ENCODE measurements around the gene PSMD8. TPM values are rescaled to one million over a fixed set of nuclear protein-coding genes. Genes with fewer than 3 reads are reported as not detected.
A peak's percentile ranks its signal among the peaks of the same experiment; 100 is the strongest.

Gene PSMD8
- total and polyA plus RNA-seq, 4 donors: 177 to 209 (median 191) TPM

DNA sequence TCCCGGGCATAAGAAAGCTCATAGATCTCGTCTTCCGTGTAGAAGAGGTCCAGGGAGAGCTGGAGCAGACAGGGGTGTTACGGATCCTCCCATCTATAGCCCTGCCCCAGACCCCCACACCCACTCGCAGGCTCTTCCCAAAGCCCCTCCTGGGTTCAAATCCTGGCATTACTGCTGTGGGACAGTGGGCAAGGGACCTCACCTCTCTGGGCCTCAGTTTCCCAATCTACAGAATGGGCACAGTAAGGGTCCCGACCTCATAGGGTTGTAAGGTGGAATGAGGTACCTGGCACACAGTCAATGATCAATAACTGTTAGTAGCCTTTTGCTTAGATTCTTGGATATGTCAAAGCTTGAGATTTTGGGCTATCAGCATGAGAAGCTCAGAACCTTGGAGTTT is 39.0 kb downstream of the PSMD8 start:
- Histone ChIP-seq H3K27ac (ENCODE audit: low read depth, low read length) (no peak overlapping the region), H3K4me1 (ENCODE audit: control insufficient read depth, insufficient read depth, low read length) (peaks cover 10% of the 10 kb centered on the region), H3K27me3 (ENCODE audit: control insufficient read depth, insufficient read depth, low read length) (peaks cover 6% of the 10 kb centered on the region), H3K4me3 (ENCODE audit: low read depth, low read length) (no peak overlapping the region), H3K9me3 (ENCODE audit: control insufficient read depth, insufficient read depth, low read length) (no peaks in the 10 kb centered on the region), H3K36me3 (ENCODE audit: control insufficient read depth, insufficient read depth, low read length) (peaks cover 19% of the 10 kb centered on the region)
- WGBS (ENCODE audit: insufficient coverage): 86% methylated on average over 4 of the region's 6 CpGs
- no peak for DNase-seq (ENCODE audit: low read depth in 4 of 6, low spot score in 6 of 6)

DNA sequence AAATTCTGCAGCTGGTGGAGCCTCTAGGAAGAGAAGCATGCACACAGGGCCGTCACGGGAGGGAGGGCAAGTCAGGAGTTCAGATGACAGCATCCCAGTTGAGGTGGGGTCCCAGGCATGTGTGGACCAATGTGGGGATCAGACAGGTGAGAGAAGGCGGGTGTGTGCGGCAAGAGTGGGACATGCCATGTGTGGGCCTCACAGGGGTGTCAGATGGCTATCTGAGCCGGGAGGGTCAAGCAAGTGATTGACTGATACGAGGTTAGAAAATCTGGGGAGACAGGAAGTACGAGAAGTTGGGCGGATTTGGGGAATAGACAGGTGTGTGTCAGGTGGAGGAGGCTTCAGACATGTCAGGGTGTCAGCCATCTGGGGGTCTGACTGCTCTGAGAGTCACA is 42.8 kb downstream of the PSMD8 start:
- 81% methylated on average over 8 of the region's 8 CpGs for WGBS (ENCODE audit: insufficient coverage)
- Histone ChIP-seq H3K4me3 (ENCODE audit: low read depth, low read length) (no peak overlapping the region), H3K36me3 (ENCODE audit: control insufficient read depth, insufficient read depth, low read length) (peaks cover 11% of the 10 kb centered on the region), H3K27me3 (ENCODE audit: control insufficient read depth, insufficient read depth, low read length) (peaks cover 7% of the 10 kb centered on the region), H3K9me3 (ENCODE audit: control insufficient read depth, insufficient read depth, low read length) (no peaks in the 10 kb centered on the region), H3K4me1 (ENCODE audit: control insufficient read depth, insufficient read depth, low read length) (peaks cover 11% of the 10 kb centered on the region), H3K27ac (ENCODE audit: low read depth, low read length) (no peak overlapping the region)
- no peak for DNase-seq (ENCODE audit: low read depth in 4 of 6, low spot score in 6 of 6)

DNA sequence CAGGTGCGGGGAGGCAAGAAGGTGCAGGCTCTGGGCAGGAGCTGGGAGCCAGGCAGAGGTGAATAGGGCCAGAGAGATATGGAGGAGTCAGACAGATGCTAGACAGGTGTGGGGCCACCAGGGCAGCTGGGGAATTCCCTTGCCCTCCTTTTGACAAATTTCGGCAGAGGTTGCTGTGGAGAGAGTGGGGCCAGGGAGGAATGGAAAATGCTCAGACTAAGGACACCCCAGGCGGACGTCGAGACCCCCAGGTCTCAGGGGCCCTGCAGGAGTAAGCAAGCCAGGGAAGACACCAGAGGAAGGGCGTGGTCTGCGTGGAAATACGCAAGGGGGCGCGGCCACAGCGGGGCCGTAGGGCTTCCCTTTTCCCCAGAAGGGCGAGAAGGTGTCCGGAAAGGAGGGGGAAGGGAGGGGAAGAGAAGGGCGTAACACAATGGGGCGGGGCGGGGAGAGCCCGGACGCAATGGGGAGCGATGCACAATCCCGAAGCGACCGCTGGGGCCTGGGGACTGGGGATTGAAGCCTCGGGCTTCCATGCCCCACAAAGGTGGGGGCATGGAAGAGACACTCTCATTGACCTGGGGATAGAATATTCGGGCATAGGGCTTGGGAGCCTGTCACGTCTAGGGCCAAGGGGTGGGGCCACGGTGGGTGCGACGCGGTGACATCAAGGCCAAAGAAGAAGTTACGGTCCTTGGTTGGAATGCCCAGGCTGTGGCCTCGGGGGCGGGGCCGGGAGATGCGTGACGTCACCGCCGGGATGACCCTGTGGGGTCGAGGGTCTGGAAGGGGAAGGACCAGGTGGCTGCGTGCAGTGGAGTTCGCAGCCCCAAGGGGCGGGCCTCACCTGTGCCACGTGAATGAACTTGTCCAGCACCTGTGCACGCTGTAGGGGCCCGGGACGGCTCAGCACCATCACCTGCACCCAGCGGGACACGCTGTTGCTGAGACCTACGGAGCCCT is 43.5 kb downstream of the PSMD8 start:
- peaks cover 11% of the 10 kb centered on the region for H3K4me1 ChIP-seq (ENCODE audit: control insufficient read depth, insufficient read depth, low read length)
- 5% methylated on average over 47 of the region's 49 CpGs for WGBS (ENCODE audit: insufficient coverage)
- H3K27me3 ChIP-seq (ENCODE audit: control insufficient read depth, insufficient read depth, low read length): peaks cover 7% of the 10 kb centered on the region
- H3K4me3 ChIP-seq (ENCODE audit: low read depth, low read length): no peak overlapping the region
- H3K9me3 ChIP-seq (ENCODE audit: control insufficient read depth, insufficient read depth, low read length): no peaks in the 10 kb centered on the region
- no peak overlapping the region for H3K27ac ChIP-seq (ENCODE audit: low read depth, low read length)
- peaks cover 8% of the 10 kb centered on the region for H3K36me3 ChIP-seq (ENCODE audit: control insufficient read depth, insufficient read depth, low read length)
- peak in 2 of 6 donors; percentile 15 to 22 for DNase-seq (ENCODE audit: low read depth in 4 of 6, low spot score in 6 of 6)

DNA sequence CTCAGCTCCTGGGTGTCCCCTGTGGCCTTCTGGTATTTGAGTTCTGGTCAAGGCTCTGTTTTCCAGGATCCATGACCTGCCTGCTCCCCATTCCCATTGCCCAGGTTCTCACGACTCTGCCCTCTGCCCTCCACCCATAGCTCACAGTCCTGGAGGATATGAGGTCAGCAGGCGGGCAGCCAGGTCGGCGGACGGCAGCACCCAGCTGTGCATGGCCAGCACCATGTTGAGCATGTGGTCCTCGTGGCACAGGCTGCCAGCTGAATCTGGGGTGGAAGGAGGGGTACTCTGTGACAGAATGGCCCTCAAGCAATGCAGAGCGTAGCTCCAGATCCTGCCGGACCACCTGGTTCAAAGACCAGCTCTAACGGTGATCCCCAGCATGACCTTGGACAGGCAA is 46.6 kb downstream of the PSMD8 start:
- no peak overlapping the region for H3K27ac ChIP-seq (ENCODE audit: low read depth, low read length)
- peaks cover 16% of the 10 kb centered on the region for H3K4me1 ChIP-seq (ENCODE audit: control insufficient read depth, insufficient read depth, low read length)
- no peak for DNase-seq (ENCODE audit: low read depth in 4 of 6, low spot score in 6 of 6)
- H3K4me3 ChIP-seq (ENCODE audit: low read depth, low read length): no peak overlapping the region
- WGBS (ENCODE audit: insufficient coverage): 87% methylated on average over 9 of the region's 9 CpGs
- H3K36me3 ChIP-seq (ENCODE audit: control insufficient read depth, insufficient read depth, low read length): no peaks in the 10 kb centered on the region
- peaks cover 7% of the 10 kb centered on the region for H3K27me3 ChIP-seq (ENCODE audit: control insufficient read depth, insufficient read depth, low read length)
- no peaks in the 10 kb centered on the region for H3K9me3 ChIP-seq (ENCODE audit: control insufficient read depth, insufficient read depth, low read length)

DNA sequence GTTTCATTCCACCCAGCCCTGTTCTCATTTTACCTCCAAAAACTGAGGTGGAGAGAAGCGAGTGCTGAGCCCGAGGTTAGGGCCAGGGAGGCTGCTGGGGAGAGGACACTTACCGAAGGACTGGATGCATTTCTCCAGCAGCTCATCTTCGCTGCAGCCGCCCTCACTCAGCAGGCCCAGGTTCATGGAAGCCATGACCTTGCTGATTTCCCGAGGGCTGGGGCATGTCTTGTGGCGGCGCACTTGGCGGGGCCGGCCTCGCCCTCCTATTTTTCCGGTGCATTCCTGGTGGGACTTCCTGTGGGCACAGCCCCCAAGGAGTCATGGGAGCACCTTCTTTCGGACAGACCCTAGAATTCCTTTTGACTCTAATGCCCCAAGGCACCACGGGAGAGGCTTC is 47.5 kb downstream of the PSMD8 start:
- Histone ChIP-seq H3K4me1 (ENCODE audit: control insufficient read depth, insufficient read depth, low read length) (peaks cover 17% of the 10 kb centered on the region), H3K27ac (ENCODE audit: low read depth, low read length) (no peak overlapping the region), H3K9me3 (ENCODE audit: control insufficient read depth, insufficient read depth, low read length) (no peaks in the 10 kb centered on the region), H3K36me3 (ENCODE audit: control insufficient read depth, insufficient read depth, low read length) (no peaks in the 10 kb centered on the region), H3K4me3 (ENCODE audit: low read depth, low read length) (no peak overlapping the region), H3K27me3 (ENCODE audit: control insufficient read depth, insufficient read depth, low read length) (peaks cover 7% of the 10 kb centered on the region)
- WGBS (ENCODE audit: insufficient coverage): 85% methylated on average over 14 of the region's 14 CpGs
- DNase-seq (ENCODE audit: low read depth in 4 of 6, low spot score in 6 of 6): no peak

DNA sequence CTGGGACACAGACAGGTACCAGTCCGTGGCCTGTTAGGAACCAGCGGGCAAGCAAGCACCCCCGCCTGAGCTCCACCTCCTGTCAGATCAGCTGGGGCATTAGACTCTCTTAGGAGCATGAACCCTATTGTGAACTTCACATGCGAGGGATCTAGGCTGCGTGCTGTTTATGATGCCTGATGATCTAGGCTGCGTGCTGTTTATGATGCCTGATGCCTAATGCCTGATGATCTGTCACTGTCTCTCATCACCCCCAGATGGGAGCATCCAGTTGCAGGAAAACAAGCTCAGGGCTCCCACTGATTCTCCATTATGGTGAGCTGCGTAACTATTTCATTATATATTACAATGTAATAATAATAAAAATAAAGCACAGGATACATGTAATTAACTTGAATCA is 48.1 kb downstream of the PSMD8 start:
- 59% methylated on average over 6 of the region's 7 CpGs for WGBS (ENCODE audit: insufficient coverage)
- no peaks in the 10 kb centered on the region for H3K9me3 ChIP-seq (ENCODE audit: control insufficient read depth, insufficient read depth, low read length)
- H3K27ac ChIP-seq (ENCODE audit: low read depth, low read length): no peak overlapping the region
- peaks cover 17% of the 10 kb centered on the region for H3K4me1 ChIP-seq (ENCODE audit: control insufficient read depth, insufficient read depth, low read length)
- DNase-seq (ENCODE audit: low read depth in 4 of 6, low spot score in 6 of 6): peak in 1 of 6 donors; percentile 70
- no peaks in the 10 kb centered on the region for H3K36me3 ChIP-seq (ENCODE audit: control insufficient read depth, insufficient read depth, low read length)
- H3K4me3 ChIP-seq (ENCODE audit: low read depth, low read length): no peak overlapping the region
- peaks cover 7% of the 10 kb centered on the region for H3K27me3 ChIP-seq (ENCODE audit: control insufficient read depth, insufficient read depth, low read length)

DNA sequence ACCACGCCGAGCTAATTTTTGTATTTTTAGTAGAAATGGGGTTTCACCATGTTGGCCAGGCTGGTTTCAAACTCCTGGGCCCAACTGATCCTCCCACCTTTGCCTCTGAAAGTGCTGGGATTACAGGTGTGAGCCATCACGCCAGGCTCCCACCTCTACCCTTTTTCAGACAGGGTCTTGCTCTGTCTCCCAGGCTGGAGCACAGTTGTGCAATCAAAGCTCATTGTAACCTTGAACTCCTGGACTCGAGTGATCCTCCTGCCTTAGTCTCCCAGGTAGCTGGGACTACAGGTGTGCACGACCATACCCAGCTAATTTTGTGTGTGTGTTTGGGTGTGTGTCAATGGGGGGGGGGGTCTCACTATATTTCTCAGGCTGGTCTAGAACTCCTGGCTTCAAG is 49.9 kb downstream of the PSMD8 start:
- no peak for DNase-seq (ENCODE audit: low read depth in 4 of 6, low spot score in 6 of 6)
- Histone ChIP-seq H3K4me1 (ENCODE audit: control insufficient read depth, insufficient read depth, low read length) (peaks cover 5% of the 10 kb centered on the region), H3K4me3 (ENCODE audit: low read depth, low read length) (no peak overlapping the region), H3K27me3 (ENCODE audit: control insufficient read depth, insufficient read depth, low read length) (no peaks in the 10 kb centered on the region), H3K36me3 (ENCODE audit: control insufficient read depth, insufficient read depth, low read length) (no peaks in the 10 kb centered on the region), H3K9me3 (ENCODE audit: control insufficient read depth, insufficient read depth, low read length) (no peaks in the 10 kb centered on the region), H3K27ac (ENCODE audit: low read depth, low read length) (no peak overlapping the region)
- 83% methylated on average over 1 of the region's 5 CpGs for WGBS (ENCODE audit: insufficient coverage)

DNA sequence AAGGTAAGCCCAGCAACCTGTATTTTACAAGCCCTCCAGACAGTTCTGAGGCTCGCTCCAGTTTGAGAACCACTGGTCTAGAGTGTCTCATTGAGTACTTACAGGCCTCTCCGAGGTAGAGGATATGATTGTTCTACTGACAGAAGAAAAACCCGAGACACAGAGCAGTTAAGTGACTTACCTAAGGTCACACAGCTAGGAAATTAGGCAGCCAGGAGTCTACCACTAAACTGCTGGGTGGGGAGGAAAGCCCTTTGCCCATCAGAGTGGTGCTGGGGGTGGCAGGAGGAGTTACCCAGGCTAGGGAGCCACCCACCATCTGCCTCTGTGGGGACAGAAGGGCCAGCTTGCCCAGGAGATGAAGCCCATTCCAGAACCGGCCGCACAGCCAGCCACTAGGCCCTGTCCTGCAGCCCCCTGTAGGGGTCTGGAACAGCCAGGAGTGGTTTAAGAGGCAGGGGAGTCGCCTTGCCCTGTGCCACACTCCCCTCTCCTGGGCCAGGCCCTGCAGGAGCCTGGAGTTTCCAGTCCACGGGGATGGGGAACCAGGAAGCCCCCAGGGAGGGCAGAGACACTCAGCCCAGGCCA is 50.9 kb downstream of the PSMD8 start:
- Histone ChIP-seq H3K4me3 (ENCODE audit: low read depth, low read length) (no peak overlapping the region), H3K27ac (ENCODE audit: low read depth, low read length) (no peak overlapping the region), H3K27me3 (ENCODE audit: control insufficient read depth, insufficient read depth, low read length) (no peaks in the 10 kb centered on the region), H3K36me3 (ENCODE audit: control insufficient read depth, insufficient read depth, low read length) (no peaks in the 10 kb centered on the region), H3K9me3 (ENCODE audit: control insufficient read depth, insufficient read depth, low read length) (no peaks in the 10 kb centered on the region), H3K4me1 (ENCODE audit: control insufficient read depth, insufficient read depth, low read length) (peaks cover 5% of the 10 kb centered on the region)
- DNase-seq (ENCODE audit: low read depth in 4 of 6, low spot score in 6 of 6): no peak
- 71% methylated on average over 7 of the region's 7 CpGs for WGBS (ENCODE audit: insufficient coverage)

DNA sequence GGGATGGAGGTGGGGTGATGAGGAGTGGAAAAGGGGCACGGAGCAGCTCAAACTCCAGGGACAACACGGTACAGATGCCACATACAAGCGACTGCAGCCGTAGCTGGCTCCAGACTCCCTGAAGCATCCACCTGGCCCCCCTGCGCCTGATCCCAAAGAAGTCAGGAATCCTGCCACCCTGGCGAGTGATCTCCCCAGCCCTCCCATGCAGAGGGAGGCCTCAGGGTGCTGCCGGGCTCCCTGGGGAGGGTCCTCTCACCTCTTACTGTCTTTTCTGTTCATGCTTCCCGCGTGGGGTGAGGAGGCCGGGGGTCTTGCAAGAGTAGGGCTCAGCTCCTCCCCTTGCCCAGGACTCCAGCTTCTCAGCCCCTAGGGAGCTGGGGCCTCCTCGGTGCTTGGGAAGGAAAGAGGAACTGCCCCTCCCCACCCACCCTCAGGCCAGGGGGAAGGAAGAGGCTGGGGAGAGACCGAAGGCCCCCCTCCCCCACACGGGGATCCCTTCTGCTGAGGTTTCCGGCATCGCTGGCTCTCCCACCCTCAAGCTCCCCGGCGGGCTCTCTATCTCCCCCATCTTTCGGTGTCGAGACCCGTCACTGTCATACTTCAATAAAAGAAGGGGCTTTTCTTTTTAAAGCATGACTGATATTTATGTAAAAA is 51.6 kb downstream of the PSMD8 start, which contains the start of gene RASGRP4:
RASGRP4 (minus strand) TSS at position 410 of the 657 bp plus-strand sequence; CDS start at position 282, 128 bp downstream.
- 64% methylated on average over 6 of the region's 20 CpGs for WGBS (ENCODE audit: insufficient coverage)
- Histone ChIP-seq H3K36me3 (ENCODE audit: control insufficient read depth, insufficient read depth, low read length) (no peaks in the 10 kb centered on the region), H3K27me3 (ENCODE audit: control insufficient read depth, insufficient read depth, low read length) (no peaks in the 10 kb centered on the region), H3K9me3 (ENCODE audit: control insufficient read depth, insufficient read depth, low read length) (no peaks in the 10 kb centered on the region), H3K4me1 (ENCODE audit: control insufficient read depth, insufficient read depth, low read length) (peaks cover 5% of the 10 kb centered on the region), H3K4me3 (ENCODE audit: low read depth, low read length) (no peak within 1 kb of the TSS), H3K27ac (ENCODE audit: low read depth, low read length) (no peak within 1 kb of the TSS)
- no peak for DNase-seq (ENCODE audit: low read depth in 4 of 6, low spot score in 6 of 6)

Data from spinal cord (tissue), 10 donors.